Caco-2 (cell line): ENCODE results near the gene CCDC185. TPM values are rescaled to one million over a fixed set of nuclear protein-coding genes. Genes with fewer than 3 reads are reported as not detected.

Experiments
- BruUV-seq: library from RNA; stranded (reverse); fragments of 400-500 nt; replicated peaks from 2 replicates; lab custom pipeline; 2021; lab: Mats Ljungman, UMichigan
- CTCF ChIA-PET: fragments of 300-600 bp; sonication (Branson Sonifier 250); formaldehyde crosslinking; loops from one replicate; lab custom pipeline; 2022; ENCODE audit warnings: antibody characterized with exemption; lab: Charles Lee
- POLR2A ChIA-PET: fragments of 300-600 bp; sonication (Branson Sonifier 250); formaldehyde crosslinking; loops from one replicate; lab custom pipeline; 2022; ENCODE audit warnings: antibody characterized with exemption; lab: Charles Lee
- DNase-seq, 2 experiments: peaks; one replicate each; pipeline versions ENCODE4 v3.0.0 to v3.0.0-alpha.2; 2020 to 2022
- H3K27me3 ChIP-seq: replicated peaks from 2 replicates; pipeline ENCODE4 v1.6.0; 2011; ENCODE audit warnings: low read length; ENCODE audit not compliant: control insufficient read depth, insufficient read depth
- H3K36me3 ChIP-seq: 2 replicates; pipeline ENCODE4 v1.5.1; 2011; ENCODE audit warnings: low read length; ENCODE audit not compliant: control insufficient read depth, insufficient read depth
- H3K4me1 ChIP-seq: fragments of 250-450 bp; sonication (Bioruptor Pico); 2 replicates; pipeline ENCODE4 v1.5.1; 2020; ENCODE audit warnings: mild to moderate bottlenecking
- H3K4me3 ChIP-seq: 2 replicates; pipeline ENCODE4 v1.5.1; 2011; ENCODE audit warnings: low read depth, mild to moderate bottlenecking, control low read depth, low read length
- H3K9me3 ChIP-seq: fragments of 250-450 bp; sonication (Bioruptor Pico); 2 replicates; pipeline ENCODE4 v1.5.1; 2020; ENCODE audit warnings: mild to moderate bottlenecking, moderate library complexity
- H3K27ac Mint-ChIP-seq: one replicate; pipeline ENCODE4 v1.8.0; 2022; ENCODE audit warnings: mixed read lengths; ENCODE audit not compliant: unreplicated experiment
- H3K27me3 Mint-ChIP-seq: one replicate; pipeline ENCODE4 v1.8.0; 2022; ENCODE audit warnings: mixed read lengths; ENCODE audit not compliant: insufficient read depth, unreplicated experiment
- H3K36me3 Mint-ChIP-seq: one replicate; pipeline ENCODE4 v1.8.0; 2022; ENCODE audit warnings: mild to moderate bottlenecking, mixed read lengths; ENCODE audit not compliant: insufficient read depth, unreplicated experiment
- H3K4me1 Mint-ChIP-seq: one replicate; pipeline ENCODE4 v1.8.0; 2022; ENCODE audit warnings: low read depth, mixed read lengths; ENCODE audit not compliant: unreplicated experiment
- H3K4me3 Mint-ChIP-seq: one replicate; pipeline ENCODE4 v1.8.0; 2022; ENCODE audit warnings: mild to moderate bottlenecking, moderate library complexity, mixed read lengths; ENCODE audit not compliant: unreplicated experiment
- H3K9me3 Mint-ChIP-seq: one replicate; pipeline ENCODE4 v1.8.0; 2022; ENCODE audit warnings: mixed read lengths; ENCODE audit not compliant: unreplicated experiment
- intact Hi-C: fragments of 100-400 bp; cut with micrococcal nuclease; formaldehyde crosslinking; loops from one replicate; pipeline ENCODE4 v1.10.0; 2022; ENCODE audit not compliant: unreplicated experiment
- total RNA-seq: library from RNA; stranded (reverse); gene quantifications from 2 replicates; pipeline ENCODE4 v1.2.3, GENCODE V29; 2022
- TF ChIP-seq, protein P1 (sequence below), 2 experiments: fragments of 200-600 bp in 1 of 2; IDR thresholded peaks; 1 replicate in 1 of 2; 2 replicates in 1 of 2; pipeline versions ENCODE4 v1.5.1 to v1.8.0; 2011 to 2022; ENCODE audit warnings: antibody characterized with exemption in 1 of 2, control low read depth in 1 of 2, inconsistent platforms in 1 of 2, low read depth in 1 of 2, low read length in 1 of 2, mild to moderate bottlenecking in 1 of 2, moderate library complexity in 1 of 2; ENCODE audit not compliant: insufficient read depth in 1 of 2, severe bottlenecking in 1 of 2, unreplicated experiment in 1 of 2

Gene CCDC185
- total RNA-seq, 1 experiment from 2014 or later, result not detected

DNA sequence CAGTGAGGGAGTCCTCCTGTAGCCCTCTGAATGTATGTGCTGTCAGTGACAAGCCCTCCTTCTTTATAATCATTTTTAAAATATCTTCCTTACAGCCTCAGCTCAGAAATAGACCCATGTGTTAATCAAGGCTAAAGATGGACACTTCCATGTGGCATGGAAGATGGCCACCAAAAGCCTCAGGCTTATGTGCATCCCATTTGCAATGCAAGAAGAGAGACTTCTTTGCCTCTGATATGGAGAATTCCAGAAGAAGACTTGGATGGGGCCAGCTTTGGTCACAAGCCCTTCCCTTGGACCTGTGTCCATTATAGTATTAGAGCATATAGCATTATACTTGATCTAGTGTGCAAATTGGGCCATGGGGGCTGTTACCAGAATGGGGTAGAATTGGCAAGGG, 18.5 kb downstream of the CCDC185 start:
- H3K4me1 Mint-ChIP-seq, result no peaks in the 10 kb centered on the region
- no peak overlapping the region for H3K27ac Mint-ChIP-seq
- no peak overlapping the region for H3K4me3 Mint-ChIP-seq
- H3K4me1 ChIP-seq, result peaks cover 9% of the 10 kb centered on the region; the same call in 1 of the 2 replicates
- H3K9me3 Mint-ChIP-seq, result no peaks in the 10 kb centered on the region
- H3K36me3 ChIP-seq, result no peaks in the 10 kb centered on the region
- H3K4me3 ChIP-seq, result no peak overlapping the region
- CTCF ChIA-PET, result no interaction called here
- intact Hi-C loops, result no loop called here
- no TSS peak for BruUV-seq
- H3K27me3 Mint-ChIP-seq, result no peaks in the 10 kb centered on the region
- DNase-seq, result no peak
- TF ChIP-seq, protein P1, sequence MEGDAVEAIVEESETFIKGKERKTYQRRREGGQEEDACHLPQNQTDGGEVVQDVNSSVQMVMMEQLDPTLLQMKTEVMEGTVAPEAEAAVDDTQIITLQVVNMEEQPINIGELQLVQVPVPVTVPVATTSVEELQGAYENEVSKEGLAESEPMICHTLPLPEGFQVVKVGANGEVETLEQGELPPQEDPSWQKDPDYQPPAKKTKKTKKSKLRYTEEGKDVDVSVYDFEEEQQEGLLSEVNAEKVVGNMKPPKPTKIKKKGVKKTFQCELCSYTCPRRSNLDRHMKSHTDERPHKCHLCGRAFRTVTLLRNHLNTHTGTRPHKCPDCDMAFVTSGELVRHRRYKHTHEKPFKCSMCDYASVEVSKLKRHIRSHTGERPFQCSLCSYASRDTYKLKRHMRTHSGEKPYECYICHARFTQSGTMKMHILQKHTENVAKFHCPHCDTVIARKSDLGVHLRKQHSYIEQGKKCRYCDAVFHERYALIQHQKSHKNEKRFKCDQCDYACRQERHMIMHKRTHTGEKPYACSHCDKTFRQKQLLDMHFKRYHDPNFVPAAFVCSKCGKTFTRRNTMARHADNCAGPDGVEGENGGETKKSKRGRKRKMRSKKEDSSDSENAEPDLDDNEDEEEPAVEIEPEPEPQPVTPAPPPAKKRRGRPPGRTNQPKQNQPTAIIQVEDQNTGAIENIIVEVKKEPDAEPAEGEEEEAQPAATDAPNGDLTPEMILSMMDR (IDR thresholded peaks at IDR 0.05; ENCODE audit: insufficient read depth in 1 of 2, low read depth in 1 of 2, low read length in 1 of 2, severe bottlenecking in 1 of 2, unreplicated experiment in 1 of 2), result no peak
- H3K9me3 ChIP-seq, result no peaks in the 10 kb centered on the region
- POLR2A ChIA-PET, result no interaction called here
- H3K27me3 ChIP-seq, result no peaks in the 10 kb centered on the region
- H3K36me3 Mint-ChIP-seq, result no peaks in the 10 kb centered on the region

DNA sequence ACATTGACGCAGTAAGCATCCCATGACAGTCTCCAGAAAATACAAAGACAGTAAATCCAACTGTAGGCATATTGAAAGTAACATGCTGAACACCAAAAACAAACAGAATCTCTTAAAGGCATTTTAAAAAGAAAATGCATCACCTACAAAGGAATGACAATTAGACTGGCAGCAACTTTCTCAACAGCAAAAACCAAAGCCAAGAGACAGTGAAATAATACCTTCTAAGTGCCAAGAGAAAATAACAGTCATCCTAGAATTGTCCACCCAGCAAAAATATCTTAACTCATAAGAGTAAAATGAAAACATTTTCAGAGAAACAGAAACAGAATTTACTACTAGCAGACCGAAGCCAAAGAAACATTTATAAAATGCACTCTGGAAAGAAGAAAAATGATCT, 20.0 kb downstream of the CCDC185 start:
- intact Hi-C loops, result no loop called here
- Mint-ChIP-seq H3K27me3 (no peaks in the 10 kb centered on the region), H3K9me3 (no peaks in the 10 kb centered on the region), H3K27ac (no peak overlapping the region), H3K4me1 (no peaks in the 10 kb centered on the region), H3K36me3 (no peaks in the 10 kb centered on the region), H3K4me3 (no peak overlapping the region)
- Histone ChIP-seq H3K9me3 (no peaks in the 10 kb centered on the region), H3K4me3 (no peak overlapping the region), H3K36me3 (no peaks in the 10 kb centered on the region), H3K27me3 (no peaks in the 10 kb centered on the region), H3K4me1 (peaks cover 21% of the 10 kb centered on the region)
- ChIA-PET POLR2A (no interaction called here), CTCF (no interaction called here)
- BruUV-seq, result no TSS peak
- no peak for DNase-seq
- TF ChIP-seq, protein P1 (IDR thresholded peaks at IDR 0.05; ENCODE audit: insufficient read depth in 1 of 2, low read depth in 1 of 2, low read length in 1 of 2, severe bottlenecking in 1 of 2, unreplicated experiment in 1 of 2), result no peak

- no peak overlapping the region for H3K4me3 Mint-ChIP-seq
- peaks cover 22% of the 10 kb centered on the region for H3K4me1 Mint-ChIP-seq
- H3K9me3 Mint-ChIP-seq, result peaks cover 11% of the 10 kb centered on the region
- CTCF ChIA-PET, result interaction anchor here (0.9 to 1.1 kb wide), 3 partner anchors 54 to 284 kb away, joined by 3 to 4 read pairs (median 3); partner anchors contain the start of gene SUSD4
- intact Hi-C loops, result no loop called here
- BruUV-seq, result no TSS peak
- H3K9me3 ChIP-seq, result peaks cover 5% of the 10 kb centered on the region; the same call in 1 of the 2 replicates
- TF ChIP-seq, protein P1 (IDR thresholded peaks at IDR 0.05; ENCODE audit: insufficient read depth in 1 of 2, low read depth in 1 of 2, low read length in 1 of 2, severe bottlenecking in 1 of 2, unreplicated experiment in 1 of 2), result no peak
- H3K4me1 ChIP-seq, result peaks cover 45% of the 10 kb centered on the region
- POLR2A ChIA-PET, result no interaction called here
- no peaks in the 10 kb centered on the region for H3K27me3 Mint-ChIP-seq
- DNase-seq, result peak in 1 of 2 experiments; percentile 35
- no peak overlapping the region for H3K4me3 ChIP-seq
- peaks cover 12% of the 10 kb centered on the region for H3K36me3 Mint-ChIP-seq
- peak overlapping the region; percentile 78 for H3K27ac Mint-ChIP-seq
- H3K36me3 ChIP-seq, result no peaks in the 10 kb centered on the region
- H3K27me3 ChIP-seq, result no peaks in the 10 kb centered on the region
Observed at GRCh38 chr1:223417444-223417843, 24.2 kb downstream of the CCDC185 start.
